ENCODE data around the gene MTMR4.
"Not testable (repeated sequence)": the region's sequence is repeated elsewhere in the genome, so short reads cannot be mapped to it uniquely, and the experiment has no call there.

The MTMR4 gene

GRCh38 chr17:58513965-58514769, at the start of gene MTMR4:
Gene MTMR4 (minus strand): TSS chr17:58514638. CDS start chr17:58514407, 231 bp downstream.
- DNase-seq (ENCODE audit: low read depth in 3 of 3), result peak; percentile 50 to 74 (median 68)

- DNase-seq (ENCODE audit: low read depth in 3 of 3), result no peak
Measured at GRCh38 chr17:58560511-58560910, 46.1 kb upstream of the MTMR4 start.

GRCh38 chr17:58557981-58558380, 43.5 kb upstream of the MTMR4 start:
- no peak for DNase-seq (ENCODE audit: low read depth in 3 of 3)

- DNase-seq (ENCODE audit: low read depth in 3 of 3), result no peak
Measured at GRCh38 chr17:58556833-58557250, 42.4 kb upstream of the MTMR4 start.

GRCh38 chr17:58555109-58555508, 40.7 kb upstream of the MTMR4 start:
- not testable (repeated sequence) for DNase-seq (ENCODE audit: low read depth in 3 of 3)

- no peak for DNase-seq (ENCODE audit: low read depth in 3 of 3)
Measured at GRCh38 chr17:58541249-58541648, 26.8 kb upstream of the MTMR4 start.

DNA sequence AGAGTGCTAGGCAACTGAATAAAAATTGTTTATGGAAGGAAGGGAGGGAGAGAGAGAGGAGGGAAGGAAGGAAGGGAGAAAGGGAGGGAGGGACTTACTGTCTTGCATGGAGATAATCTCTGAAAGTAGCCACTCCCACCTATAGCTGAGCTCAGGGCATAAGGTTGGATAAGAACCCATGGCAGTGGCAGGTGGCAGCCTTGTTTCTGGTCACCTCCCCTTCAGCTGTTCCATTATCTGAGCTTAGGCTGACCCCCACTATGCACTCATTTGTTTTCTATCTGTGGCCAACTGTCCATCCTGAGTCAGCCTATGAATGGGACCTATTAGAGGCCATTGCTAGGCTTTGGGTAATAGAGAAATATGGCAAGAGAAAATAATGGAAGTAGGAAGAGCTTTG, 25.3 kb upstream of the MTMR4 start:
- DNase-seq (ENCODE audit: low read depth in 3 of 3), result no peak

GRCh38 chr17:58538811-58539409, 24.5 kb upstream of the MTMR4 start:
- no peak for DNase-seq (ENCODE audit: low read depth in 3 of 3)

DNA sequence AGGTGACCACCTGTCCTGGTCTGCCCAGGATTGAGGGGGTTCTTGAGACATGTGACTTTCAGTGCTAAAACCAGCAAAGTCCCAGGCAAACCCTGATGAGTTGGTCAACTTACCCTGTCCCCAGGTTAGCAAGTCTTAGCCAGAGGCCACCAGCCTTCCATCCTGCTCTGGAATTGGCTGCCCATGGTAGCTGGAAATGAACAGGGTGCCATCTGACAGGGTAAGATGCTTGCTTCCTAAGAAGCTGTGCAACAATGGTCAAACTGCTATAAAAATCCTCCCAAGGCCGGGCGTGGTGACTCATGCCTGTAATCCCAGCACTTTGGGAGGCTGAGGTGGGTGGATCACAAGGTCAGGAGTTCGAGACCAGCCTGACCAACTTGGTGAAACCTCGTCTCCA, 22.8 kb upstream of the MTMR4 start:
- DNase-seq (ENCODE audit: low read depth in 3 of 3), result no peak

GRCh38 chr17:58536542-58536941, 22.1 kb upstream of the MTMR4 start:
- DNase-seq (ENCODE audit: low read depth in 3 of 3), result no peak

DNA sequence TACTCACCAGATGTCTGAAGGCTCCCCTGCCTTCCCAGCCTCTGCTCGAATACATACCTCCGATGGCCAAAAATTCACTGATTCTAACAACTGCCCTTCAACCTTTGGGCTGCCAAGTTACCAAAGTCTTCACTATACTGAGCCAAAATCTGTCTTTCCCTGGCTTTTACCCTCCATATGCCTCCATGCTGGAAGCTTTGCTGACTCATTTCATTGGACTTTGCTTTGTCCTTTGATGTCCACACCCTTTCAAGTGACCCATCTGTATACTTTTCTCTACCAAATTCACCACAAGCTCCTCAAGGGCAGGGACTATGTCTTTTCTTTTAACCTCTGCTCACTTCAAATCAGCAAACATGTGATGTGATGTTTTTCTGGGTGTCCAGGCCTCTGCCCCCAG, 21.0 kb upstream of the MTMR4 start:
- DNase-seq (ENCODE audit: low read depth in 3 of 3), result no peak

DNA sequence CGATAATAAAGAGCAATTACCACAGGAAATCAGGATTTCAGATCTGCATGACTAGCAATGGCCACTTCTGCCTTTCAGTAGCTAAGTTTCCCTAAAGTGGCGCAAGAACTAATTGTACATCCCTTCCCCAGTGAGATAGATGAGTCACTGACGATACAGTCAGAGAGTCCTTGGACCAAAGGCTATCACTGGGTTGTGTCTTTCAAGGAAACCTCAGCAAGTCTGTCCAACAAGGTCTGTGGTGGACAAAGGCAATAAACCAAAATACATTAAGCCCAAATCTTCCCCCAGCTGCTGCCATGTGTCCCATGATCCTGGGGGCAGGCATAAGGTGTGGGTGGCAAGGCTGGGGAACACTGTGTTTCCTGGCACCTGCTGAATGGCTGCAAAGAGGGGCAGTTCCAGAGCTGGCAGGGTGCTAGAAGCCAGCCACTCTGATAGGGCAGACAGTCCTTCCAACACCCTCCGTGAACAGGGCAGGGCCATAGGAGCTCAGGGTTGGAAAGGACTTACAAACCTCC, 20.5 kb upstream of the MTMR4 start:
- DNase-seq (ENCODE audit: low read depth in 3 of 3), result no peak

DNA sequence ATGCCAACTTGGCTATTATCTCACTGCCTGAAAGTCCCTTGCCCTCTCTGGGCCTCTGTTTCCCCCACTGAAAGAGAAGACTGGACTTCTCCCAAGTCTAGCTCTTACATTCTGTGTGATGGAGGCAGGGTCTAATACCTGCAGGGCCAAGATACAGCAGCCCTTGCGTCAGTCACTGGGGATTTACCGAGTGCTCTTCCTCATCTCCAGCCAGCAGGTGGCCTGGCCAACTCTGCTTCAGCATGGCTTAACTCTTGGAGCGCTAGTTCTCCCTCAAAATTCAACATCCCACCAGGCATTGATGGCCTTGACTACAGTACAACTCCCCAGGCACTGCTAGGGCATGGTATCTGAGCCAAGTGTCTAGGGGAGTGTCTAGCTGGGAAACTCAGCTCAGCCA, 19.9 kb upstream of the MTMR4 start:
- no peak for DNase-seq (ENCODE audit: low read depth in 3 of 3)

DNA sequence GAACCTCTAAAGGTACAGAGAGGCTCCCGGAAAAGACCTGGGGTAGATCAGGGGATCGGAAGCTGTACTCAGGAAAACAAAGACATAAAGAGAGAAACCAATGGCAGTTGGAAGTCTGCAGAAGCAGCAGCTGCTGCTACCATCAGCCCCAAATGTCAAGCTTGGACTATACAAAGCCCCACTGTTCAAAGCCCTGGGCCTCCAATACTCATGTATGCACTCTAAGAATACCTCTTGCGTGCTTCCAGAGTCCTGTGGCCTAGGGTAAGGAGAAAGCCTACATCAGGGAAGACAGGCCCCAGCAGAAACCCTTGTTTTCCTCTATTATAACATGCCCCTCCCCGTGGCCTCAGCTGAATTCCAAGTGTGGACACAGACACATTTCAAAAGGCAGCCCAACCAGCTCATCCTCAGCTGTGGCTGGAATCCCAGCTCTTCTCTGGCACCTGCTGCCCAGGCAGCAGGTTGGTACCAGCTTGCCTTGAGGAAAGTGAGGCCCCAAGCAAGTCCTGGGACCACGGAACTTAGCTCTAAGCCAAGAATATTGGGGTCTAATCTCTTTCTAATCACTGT, 19.3 kb upstream of the MTMR4 start:
- DNase-seq (ENCODE audit: low read depth in 3 of 3), result no peak

- no peak for DNase-seq (ENCODE audit: low read depth in 3 of 3)
Measured at GRCh38 chr17:58532555-58532951, 18.1 kb upstream of the MTMR4 start.

GRCh38 chr17:58531661-58532554, 17.5 kb upstream of the MTMR4 start:
- peak in 1 of 3 experiments; percentile 57 for DNase-seq (ENCODE audit: low read depth in 3 of 3)

- DNase-seq (ENCODE audit: low read depth in 3 of 3), result no peak
Measured at GRCh38 chr17:58531122-58531521, 16.7 kb upstream of the MTMR4 start.

DNA sequence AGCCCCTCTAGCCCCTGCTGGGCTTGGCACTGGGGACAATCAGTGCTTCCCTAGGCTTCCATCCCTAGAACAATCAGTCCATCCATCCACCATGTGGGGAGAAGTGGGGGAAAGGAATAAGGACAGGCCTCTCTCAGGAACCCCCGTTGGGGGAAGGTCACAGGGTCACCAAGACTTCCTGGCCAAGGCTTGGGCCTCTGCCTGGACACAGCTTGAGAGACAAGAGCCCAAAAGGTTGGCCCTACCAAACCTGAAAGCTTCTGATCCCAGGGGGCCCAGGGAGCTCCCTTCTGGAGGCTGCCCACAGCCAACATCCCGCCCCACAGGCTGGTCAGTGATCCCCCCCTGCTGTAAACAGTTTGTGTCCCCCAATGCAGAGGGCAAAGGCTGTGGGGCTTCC, 16.2 kb upstream of the MTMR4 start:
- DNase-seq (ENCODE audit: low read depth in 3 of 3), result no peak

GRCh38 chr17:58529275-58529674, 14.8 kb upstream of the MTMR4 start:
- no peak for DNase-seq (ENCODE audit: low read depth in 3 of 3)

DNA sequence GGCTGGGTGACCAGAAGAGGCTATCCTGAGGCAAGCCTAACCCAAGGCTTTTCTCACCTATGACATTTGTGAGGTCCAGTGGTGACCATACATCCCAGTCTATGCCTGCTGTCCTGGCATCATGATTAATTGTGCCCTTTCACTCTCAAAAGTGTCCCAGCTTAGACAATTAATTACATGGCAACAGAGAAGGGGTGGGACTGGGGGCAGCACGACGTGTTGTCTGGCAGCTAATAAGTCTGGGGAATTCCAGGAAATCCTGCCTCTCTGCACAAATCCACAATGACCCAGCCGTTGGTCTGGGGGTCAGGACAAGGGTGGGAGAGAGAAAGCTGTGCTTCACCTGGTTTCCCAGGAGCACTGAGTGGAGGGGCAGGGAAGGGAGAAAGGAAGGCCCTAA, 14.0 kb upstream of the MTMR4 start:
- DNase-seq (ENCODE audit: low read depth in 3 of 3), result no peak

DNA sequence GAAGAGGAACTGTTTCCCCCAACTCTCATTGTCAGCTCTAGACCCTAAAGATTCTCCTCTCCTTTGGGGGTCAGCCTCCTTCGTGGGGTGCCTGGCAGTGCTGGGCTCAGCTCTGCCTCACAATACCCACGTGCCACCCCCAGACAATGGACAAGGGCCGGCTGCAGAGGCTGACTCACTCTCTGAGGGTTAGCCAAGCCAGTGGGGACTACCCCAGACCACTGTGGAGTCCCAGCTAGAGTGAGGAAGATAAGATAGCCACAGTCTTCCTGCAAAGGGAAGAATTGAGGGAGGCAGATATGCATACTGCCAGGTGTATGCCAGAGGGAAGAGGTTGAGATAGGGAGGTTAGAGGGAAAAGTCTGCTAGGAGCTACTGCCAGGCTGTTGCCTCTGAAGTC, 13.5 kb upstream of the MTMR4 start:
- no peak for DNase-seq (ENCODE audit: low read depth in 3 of 3)

DNA sequence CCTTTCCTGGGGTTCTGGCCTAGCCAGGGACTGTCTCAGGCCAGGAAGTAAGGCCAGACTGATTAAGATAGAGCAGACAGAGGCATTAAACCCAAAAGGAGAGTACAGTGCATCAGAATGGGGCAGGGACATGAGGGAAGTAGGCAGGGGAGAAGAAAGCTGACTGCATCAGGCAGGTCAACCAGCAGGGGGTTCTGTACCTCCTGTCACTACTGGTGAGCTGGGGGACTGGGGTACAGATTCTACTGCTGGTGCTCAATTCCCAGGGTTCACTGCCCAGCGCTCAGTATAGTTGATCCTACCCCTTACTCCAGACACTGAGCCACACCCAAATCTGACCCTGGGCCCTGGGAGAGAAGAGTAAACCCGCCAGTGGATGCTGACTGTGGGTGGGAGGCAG, 12.9 kb upstream of the MTMR4 start:
- no peak for DNase-seq (ENCODE audit: low read depth in 3 of 3)

Measured in stimulated activated CD4-positive, alpha-beta T cell treated with anti-CD3 and anti-CD28 coated beads, TNF-alpha, amount 100 ng/mL, for 24 hours (primary cell).